Peyer's patch (tissue), 4 donors: ENCODE results near the gene EPAS1.

Experiments
- POLR2A ChIP-seq, 2 donors: fragments of 450-650 bp; IDR thresholded peaks; one replicate each; pipeline ENCODE4 v1.5.1; 2017; ENCODE audit warnings: antibody characterized with exemption in 2 of 2, mild to moderate bottlenecking in 2 of 2, moderate library complexity in 2 of 2
- TF ChIP-seq, protein P1 (sequence below), 6 experiments: fragments of 450-650 bp in 4 of 6; fragments of 200-600 bp in 2 of 6; sonication (generic) in 1 of 6; IDR thresholded peaks; one replicate each; pipeline ENCODE4 v1.5.1; 2017 to 2019; ENCODE audit warnings: antibody characterized with exemption in 6 of 6, mild to moderate bottlenecking in 3 of 6, moderate library complexity in 1 of 6

DNA sequence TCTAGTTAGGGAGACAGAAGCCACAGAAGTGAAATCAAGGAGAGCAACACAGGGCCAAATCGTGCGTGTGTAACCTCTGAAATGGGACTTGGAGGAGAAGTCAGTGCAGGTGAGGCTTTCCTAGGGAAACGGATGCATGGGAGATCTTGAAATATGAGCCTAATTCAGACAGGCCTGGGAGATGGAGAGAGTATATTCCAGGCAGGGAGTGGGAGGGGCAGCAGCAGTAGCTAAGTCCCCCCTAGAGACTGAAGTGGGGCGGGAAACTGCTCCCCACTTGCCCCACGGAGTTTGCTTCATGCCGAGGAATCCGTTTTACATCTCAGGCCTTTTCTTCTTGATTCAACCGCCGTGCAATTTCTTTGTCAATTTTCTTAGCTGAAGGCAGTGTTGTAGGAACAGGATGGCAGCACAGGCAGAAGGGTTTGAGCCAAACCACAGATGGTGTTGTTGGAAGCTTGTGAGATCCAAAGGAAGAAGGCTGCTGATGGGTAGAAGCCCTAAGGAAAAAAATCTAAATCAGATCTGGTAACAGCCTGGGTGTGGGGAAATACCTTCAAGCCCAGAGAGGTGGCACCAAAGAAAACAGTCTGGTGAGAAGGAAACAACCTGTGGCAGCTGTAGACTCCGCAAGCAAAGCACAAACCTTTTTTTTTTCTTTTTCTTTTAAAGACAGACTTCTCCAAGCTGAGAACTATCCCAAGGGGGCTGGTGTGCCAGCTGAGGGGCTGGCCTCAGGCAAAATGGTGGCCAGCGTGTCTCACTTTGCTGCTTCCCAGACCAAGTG is 40.2 kb downstream of the EPAS1 start:
- TF ChIP-seq, protein P1, sequence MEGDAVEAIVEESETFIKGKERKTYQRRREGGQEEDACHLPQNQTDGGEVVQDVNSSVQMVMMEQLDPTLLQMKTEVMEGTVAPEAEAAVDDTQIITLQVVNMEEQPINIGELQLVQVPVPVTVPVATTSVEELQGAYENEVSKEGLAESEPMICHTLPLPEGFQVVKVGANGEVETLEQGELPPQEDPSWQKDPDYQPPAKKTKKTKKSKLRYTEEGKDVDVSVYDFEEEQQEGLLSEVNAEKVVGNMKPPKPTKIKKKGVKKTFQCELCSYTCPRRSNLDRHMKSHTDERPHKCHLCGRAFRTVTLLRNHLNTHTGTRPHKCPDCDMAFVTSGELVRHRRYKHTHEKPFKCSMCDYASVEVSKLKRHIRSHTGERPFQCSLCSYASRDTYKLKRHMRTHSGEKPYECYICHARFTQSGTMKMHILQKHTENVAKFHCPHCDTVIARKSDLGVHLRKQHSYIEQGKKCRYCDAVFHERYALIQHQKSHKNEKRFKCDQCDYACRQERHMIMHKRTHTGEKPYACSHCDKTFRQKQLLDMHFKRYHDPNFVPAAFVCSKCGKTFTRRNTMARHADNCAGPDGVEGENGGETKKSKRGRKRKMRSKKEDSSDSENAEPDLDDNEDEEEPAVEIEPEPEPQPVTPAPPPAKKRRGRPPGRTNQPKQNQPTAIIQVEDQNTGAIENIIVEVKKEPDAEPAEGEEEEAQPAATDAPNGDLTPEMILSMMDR (IDR thresholded peaks at IDR 0.05): no peak
- no peak for TF ChIP-seq POLR2A (IDR thresholded peaks at IDR 0.05)
